Esophagus muscularis mucosa (tissue), 4 donors: Measurements from ENCODE around the gene AWAT1.

Source experiments
- EP300 ChIP-seq: sonication (generic); formaldehyde crosslinking; IDR thresholded peaks from one replicate; pipeline ENCODE4 v1.6.1; 2017; ENCODE audit warnings: antibody characterized with exemption
- POLR2A ChIP-seq: fragments of 450-650 bp; IDR thresholded peaks from one replicate; pipeline ENCODE4 v1.6.1; 2017; ENCODE audit warnings: antibody characterized with exemption, moderate library complexity, mild to moderate bottlenecking, low read depth
- POLR2AphosphoS5 ChIP-seq, 2 donors: sonication (generic); formaldehyde crosslinking; IDR thresholded peaks; one replicate each; pipeline ENCODE4 v1.6.1; 2017; ENCODE audit warnings: antibody characterized with exemption in 2 of 2
- TF ChIP-seq, protein P1 (sequence below), 3 experiments: fragments of 200-600 bp in 2 of 3; fragments of 450-650 bp in 1 of 3; sonication (generic) in 2 of 3; IDR thresholded peaks; one replicate each; pipeline ENCODE4 v1.5.1; 2017 to 2019; ENCODE audit warnings: antibody characterized with exemption in 3 of 3, mild to moderate bottlenecking in 2 of 3, moderate library complexity in 1 of 3

DNA sequence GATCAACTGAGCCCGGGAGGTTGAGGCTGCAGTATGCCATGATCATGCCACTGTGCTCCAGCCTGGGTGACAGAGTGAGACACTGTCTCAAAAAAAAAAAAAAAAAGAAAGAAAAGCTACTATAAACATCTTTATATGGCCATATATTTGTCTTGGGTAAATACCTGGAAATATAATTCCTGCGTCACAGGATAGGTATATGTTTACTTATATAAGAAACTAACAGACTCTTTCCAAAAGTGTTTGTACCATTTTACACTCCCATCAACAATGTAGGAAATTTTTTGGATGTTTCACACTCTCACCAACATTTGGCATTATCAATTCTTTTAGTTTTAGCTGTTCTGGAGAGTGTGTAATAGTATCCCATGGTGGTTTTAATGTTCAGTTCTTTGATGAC lies 12.8 kb downstream of the AWAT1 start:
- TF ChIP-seq, protein P1, sequence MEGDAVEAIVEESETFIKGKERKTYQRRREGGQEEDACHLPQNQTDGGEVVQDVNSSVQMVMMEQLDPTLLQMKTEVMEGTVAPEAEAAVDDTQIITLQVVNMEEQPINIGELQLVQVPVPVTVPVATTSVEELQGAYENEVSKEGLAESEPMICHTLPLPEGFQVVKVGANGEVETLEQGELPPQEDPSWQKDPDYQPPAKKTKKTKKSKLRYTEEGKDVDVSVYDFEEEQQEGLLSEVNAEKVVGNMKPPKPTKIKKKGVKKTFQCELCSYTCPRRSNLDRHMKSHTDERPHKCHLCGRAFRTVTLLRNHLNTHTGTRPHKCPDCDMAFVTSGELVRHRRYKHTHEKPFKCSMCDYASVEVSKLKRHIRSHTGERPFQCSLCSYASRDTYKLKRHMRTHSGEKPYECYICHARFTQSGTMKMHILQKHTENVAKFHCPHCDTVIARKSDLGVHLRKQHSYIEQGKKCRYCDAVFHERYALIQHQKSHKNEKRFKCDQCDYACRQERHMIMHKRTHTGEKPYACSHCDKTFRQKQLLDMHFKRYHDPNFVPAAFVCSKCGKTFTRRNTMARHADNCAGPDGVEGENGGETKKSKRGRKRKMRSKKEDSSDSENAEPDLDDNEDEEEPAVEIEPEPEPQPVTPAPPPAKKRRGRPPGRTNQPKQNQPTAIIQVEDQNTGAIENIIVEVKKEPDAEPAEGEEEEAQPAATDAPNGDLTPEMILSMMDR (IDR thresholded peaks at IDR 0.05): no peak
- TF ChIP-seq EP300 (no peak), POLR2AphosphoS5 (IDR thresholded peaks at IDR 0.05) (no peak), POLR2A (no peak)
